ELF-1 (cell line): ENCODE results near the gene TMEM18.

Experiments
- DNase-seq: peaks from one replicate; pipeline ENCODE4 v3.0.0-alpha.2; 2016; ENCODE audit warnings: low read depth, low spot score

TMEM18 gene

DNA sequence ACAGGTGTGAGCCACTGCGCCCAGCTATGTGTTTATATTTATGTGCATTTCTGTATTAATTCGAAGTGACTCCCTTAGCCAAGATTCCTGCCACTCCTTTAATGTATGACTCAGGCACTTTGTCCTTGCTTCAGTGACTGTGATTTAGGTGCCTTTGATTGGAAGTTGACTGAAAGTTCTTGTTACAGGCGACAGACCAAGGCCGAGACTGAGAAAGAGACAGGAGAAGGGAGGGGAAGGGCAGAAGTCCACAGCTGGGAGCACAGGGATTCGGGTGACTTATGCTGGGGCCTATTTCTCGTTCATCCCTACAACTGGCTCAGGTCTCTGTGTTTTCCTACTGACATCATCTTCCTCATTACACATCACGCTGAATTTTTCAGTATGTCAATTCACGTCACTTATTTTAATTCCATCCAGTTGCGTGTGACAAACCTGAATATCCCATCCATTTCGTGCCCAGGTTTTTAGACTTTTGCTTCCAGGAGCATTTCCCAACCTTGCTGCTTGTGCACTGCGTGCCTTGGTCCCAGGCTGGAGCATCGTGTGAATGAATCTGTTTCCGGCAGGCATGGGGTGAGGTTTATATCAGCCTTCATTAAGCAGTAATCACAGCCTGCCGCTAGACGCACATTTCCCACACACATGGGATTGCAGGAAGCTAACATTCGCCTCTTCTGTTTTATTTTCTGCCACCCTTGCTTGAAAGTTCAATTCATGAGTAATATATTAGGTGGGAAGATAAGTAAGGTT is 42.4 kb downstream of the TMEM18 start:
- no peak for DNase-seq

GRCh38 chr2:634041-634440 is 43.2 kb downstream of the TMEM18 start:
- DNase-seq: no peak

DNA sequence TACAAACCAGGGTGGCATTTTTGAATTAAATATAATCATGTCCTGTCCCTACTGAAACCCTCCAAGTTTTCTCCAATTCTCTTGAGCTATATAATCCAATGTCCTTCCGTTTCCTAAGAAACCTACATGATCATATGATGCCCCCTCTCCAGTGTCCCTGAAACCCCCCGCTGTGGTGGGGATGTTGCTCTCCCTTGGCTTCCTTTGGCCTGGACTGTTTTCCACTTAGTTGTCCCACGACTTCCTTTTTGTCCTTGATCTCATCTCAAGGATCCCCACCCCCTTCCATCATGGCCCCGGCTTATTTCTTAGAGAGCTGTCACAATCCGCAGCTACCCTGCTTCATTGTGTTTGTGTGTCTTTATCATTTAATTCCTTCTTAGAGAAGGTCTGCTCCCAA is 43.8 kb downstream of the TMEM18 start:
- DNase-seq: no peak

- no peak for DNase-seq
Observed at GRCh38 chr2:632471-632870, 44.7 kb downstream of the TMEM18 start.

DNA sequence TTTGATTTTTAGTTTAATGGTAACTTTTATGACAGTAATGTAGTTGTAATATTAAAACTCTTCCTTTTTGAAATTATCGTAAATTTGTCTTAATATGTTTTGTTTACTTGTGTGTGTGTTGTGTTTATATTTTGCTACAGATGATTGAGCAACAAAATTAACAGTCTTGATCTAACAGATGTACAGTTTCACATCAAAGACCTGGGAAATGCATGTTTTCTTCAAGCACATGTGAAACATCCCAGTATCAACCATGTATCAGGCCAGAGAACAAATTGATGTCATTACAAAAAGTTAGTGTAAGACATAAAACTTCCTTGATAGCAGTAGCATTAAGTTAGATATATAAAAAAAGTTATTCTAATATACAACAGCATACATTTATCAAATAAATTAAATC is 45.5 kb downstream of the TMEM18 start:
- DNase-seq: no peak

DNA sequence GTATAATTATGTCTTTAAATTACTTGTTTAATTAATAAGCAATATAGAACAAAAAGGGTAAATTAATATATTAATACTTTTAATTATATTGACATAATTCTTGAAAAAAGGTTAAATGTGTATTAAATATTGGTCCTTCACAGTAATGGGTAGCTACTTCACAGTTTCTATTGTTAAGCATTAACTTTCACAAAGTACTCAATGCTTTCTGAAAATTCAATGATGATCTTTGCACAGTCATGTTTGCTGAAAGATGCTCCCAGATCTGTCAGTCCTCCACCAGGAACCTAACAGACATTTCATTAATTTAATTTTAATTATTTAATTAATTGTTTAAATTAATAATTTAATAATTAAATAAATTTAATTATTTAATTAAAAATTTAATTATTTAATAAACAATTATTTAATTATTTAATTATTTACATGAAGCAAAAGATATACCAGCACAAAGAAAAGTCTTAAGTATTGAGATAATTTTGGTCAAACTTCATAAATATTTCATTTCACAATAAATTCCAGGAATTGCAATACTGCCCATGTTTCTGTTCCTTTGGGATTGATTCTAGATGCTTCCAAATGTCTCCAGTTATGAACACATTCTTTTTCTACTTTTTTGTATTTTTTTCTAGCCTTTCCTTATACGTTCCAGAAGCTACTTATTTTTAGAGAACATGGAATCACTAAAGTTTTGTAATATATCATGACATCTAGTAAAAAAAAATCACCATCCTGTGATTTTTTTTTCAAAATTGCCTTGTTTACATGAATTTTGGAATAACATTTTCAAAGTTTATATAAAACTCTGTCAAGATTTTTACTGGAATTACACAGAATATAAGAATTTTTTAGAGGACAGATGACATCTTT is 46.5 kb downstream of the TMEM18 start:
- DNase-seq: no peak

DNA sequence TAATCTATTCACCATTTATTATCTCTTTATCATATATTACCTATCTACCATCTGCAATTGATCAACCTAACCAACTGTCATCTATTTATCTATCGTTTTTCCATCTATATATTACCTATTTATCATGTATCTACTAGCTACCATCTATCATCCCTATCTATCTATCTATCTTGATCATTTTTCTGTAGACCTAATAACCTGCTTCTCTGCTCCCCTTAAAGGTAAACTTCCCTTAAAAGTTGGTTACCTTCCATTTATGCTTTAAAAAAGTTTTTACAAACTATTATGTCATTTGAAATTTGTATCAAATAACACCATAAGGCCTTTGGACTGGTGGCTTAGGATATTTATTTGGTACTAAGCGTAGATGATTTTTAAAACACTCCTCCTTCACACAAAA is 47.2 kb downstream of the TMEM18 start:
- no peak for DNase-seq

DNA sequence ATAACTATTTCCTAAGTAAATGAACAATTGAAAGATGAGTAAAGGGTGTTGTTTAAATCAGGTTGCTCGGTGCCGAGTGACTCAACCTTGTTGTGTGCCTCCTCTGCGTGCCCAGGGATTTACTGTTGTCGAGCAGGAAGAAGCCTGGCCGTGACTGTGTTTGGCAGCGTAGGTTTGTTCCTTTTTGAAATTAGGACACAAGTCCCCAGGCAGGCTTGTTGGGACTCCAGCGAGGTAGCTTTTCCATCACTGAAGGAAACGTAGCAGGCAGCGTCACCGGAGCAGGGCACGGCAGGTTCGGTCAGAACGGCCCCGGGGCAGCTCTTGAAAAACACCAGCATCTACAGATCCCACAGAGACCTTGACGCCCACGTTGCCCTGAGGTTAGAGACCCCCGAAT is 48.6 kb downstream of the TMEM18 start:
- peak; percentile 56 for DNase-seq

GRCh38 chr2:627926-628560 is 49.2 kb downstream of the TMEM18 start:
- DNase-seq: no peak

DNA sequence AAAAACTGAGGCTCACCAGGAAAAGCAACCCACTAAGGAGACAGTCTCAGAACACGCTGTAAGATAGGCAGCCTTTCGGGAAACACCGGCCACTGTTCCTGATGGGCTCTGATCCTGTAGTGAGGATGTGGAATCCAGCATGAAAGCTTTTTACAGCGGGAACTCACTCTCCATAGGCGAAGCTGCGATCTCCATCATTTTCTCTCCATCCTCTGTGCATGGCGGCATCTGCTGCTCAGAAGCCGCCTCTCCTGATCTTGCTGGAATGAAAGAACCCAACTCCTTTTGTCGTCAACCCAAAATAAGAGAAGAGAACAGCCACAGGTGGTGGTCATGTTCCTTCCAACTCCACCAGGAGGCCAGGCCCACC is 49.9 kb downstream of the TMEM18 start:
- no peak for DNase-seq

DNA sequence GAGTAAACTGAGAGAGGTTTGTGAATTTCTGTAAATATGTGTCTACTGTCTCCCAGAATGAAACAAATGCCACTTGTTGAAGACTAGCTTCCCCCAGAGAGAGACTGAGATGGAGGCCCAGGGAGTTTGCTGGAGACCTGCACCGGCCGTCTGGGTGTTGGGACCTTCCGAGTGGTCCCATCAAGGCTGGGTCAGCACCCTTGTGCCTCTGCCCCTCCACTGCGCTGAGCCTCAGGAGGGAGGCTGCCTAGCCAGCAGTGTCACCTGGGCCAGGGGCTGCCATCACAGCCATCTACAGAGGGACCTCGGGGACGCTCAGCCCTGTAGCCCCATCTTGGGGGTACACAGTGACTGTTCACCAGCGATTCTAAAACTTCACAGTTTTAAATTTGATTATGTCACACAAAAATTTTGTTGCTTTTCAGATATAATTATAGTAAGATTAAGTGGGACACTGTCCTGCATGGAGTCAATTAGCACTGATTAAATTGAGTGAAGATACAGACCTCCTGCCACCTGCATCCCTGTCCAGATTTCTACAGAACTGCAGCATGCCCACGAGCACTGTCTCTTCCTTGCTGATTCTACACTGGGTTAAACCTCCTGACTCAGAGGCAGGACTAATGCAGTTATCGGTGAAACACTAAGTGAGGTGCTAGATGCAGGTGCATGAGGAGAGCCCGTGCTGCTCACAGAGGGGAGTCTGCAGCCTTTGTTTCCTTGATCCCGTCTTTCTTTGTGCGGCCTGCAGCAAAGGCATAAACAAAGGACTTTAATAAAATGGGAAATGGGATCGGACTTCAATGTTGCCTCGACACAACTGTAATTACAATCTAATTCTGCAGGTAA is 50.5 kb downstream of the TMEM18 start:
- DNase-seq: peak; percentile 15

DNA sequence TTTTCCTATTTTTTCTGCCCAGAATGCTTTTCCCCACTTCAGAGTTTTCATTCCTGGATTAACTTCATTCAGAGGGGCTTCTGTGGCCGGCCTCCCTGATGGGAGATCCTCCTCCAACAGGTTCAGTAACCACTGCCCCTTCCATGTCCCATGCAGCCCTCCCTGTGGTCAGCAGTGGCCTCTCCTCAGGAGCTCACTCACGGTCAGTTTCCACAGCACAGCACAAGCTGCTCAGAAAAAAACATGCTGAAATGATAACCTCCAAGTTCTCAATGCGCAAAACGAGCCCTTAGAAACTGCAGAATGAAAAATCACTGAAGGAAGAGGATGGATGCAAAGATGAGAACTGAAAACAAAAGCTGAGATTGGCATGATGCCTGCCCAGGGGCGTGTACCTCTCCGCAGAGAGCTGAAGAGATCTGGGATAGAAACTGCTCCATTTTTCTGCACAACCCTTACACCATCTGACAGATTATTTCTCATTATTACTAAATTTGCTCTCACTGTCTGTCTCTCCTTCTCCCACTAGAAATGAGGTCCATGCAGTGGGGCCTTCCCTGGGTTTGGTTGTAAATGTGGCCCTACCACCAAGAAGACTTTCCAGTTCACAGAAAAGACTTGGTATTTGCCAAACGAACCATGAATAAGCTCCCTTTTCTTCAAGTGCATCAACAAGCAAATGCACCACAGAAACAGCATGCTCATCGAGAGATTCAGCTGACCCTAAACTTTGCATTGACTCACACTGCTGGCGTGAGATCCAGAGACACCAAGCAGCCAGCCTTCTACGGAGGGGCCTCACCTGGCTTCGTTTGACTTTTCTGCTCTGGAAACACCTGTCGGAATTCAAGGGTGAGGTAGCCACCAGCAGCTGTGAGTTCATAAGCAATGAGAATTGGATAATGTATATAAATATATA is 51.5 kb downstream of the TMEM18 start:
- DNase-seq: no peak

DNA sequence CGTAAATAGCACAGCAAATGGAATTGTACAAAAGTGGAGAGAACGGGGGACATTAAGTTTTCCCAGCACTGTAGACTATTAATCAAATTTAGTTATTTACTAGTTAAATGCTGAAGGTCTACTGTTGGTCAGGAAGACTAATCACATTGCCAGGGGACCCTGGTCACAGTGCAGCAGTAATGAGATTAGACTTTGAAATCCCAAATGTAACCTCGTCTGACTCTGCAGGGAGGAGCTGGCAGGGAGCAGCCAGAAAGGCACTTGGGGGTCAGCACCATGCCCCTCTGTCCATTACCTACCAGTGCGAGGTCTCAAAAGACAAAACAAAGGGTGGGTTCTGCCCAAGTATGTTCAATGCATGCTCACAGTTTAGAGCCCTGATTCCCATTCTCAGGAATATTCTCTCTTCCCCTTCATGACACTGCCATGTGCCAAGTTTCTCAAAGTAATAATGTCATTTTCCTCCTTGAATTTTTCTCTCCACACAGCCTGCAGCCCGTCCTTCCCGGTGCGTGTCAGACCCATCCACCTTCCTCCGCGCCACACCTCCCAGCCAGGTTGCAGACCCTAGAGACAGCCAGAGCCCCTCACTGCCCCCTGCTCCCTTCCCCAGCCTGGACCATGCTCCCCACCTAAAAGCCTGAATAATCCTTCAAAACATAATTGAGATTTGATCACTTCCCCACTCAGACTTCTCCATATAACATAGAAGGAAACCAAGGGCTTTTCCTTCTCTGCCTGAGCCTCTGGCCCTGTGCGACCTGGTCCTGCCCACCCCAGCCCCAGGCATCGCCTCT is 52.5 kb downstream of the TMEM18 start:
- no peak for DNase-seq

GRCh38 chr2:624096-624495 is 53.1 kb downstream of the TMEM18 start:
- no peak for DNase-seq

- DNase-seq: no peak
Observed at GRCh38 chr2:623130-623922, 53.9 kb downstream of the TMEM18 start.

- no peak for DNase-seq
Observed at GRCh38 chr2:622357-622756, 54.8 kb downstream of the TMEM18 start.

GRCh38 chr2:621303-622099 is 55.7 kb downstream of the TMEM18 start:
- DNase-seq: no peak
